Progenitor cell of endocrine pancreas (in vitro differentiated cells): ENCODE results near the gene PPARD. TPM values are rescaled to one million over a fixed set of nuclear protein-coding genes. Genes with fewer than 3 reads are reported as not detected.

ENCODE experiments used
- DNase-seq: peaks from one replicate; pipeline ENCODE4 v3.0.0; 2021; ENCODE audit warnings: low spot score; ENCODE audit not compliant: unreplicated experiment
- H3K27ac Mint-ChIP-seq: 2 replicates; pipeline ENCODE4 v1.8.0; 2021; ENCODE audit warnings: mild to moderate bottlenecking, moderate library complexity, mixed read lengths
- H3K27me3 Mint-ChIP-seq: 2 replicates; pipeline ENCODE4 v1.8.0; 2021; ENCODE audit warnings: mixed read lengths
- H3K36me3 Mint-ChIP-seq: 2 replicates; pipeline ENCODE4 v1.8.0; 2022; ENCODE audit warnings: mixed read lengths; ENCODE audit not compliant: insufficient read depth
- H3K4me1 Mint-ChIP-seq: 2 replicates; pipeline ENCODE4 v1.8.0; 2021; ENCODE audit warnings: low read depth, mixed read lengths
- H3K4me3 Mint-ChIP-seq: 2 replicates; pipeline ENCODE4 v1.8.0; 2021; ENCODE audit warnings: low read depth, mild to moderate bottlenecking, moderate library complexity, mixed read lengths
- H3K9me3 Mint-ChIP-seq: 2 replicates; pipeline ENCODE4 v1.8.0; 2021; ENCODE audit warnings: low read depth, mixed read lengths
- CTCF ChIP-seq: fragments of 200-600 bp; sonication (generic); IDR thresholded peaks from one replicate; pipeline ENCODE4 v1.5.0; 2021; ENCODE audit warnings: antibody characterized with exemption, mild to moderate bottlenecking; ENCODE audit not compliant: unreplicated experiment
- total RNA-seq: library from RNA; stranded (reverse); gene quantifications from 2 replicates; pipeline ENCODE4 v1.2.1, GENCODE V29; 2021

Gene PPARD
- total RNA-seq, 1 donor from 2014 or later: 13.9 TPM

GRCh38 chr6:35372633-35373032, 30.3 kb downstream of the PPARD start:
- Mint-ChIP-seq H3K36me3 (peaks cover 1% of the 10 kb centered on the region), H3K27ac (no peak overlapping the region), H3K4me1 (peaks cover 3% of the 10 kb centered on the region), H3K27me3 (no peaks in the 10 kb centered on the region), H3K4me3 (no peak overlapping the region), H3K9me3 (no peaks in the 10 kb centered on the region)
- DNase-seq: no peak
- no peak for TF ChIP-seq CTCF

- Mint-ChIP-seq H3K9me3 (no peaks in the 10 kb centered on the region), H3K4me3 (no peak overlapping the region), H3K36me3 (peaks cover 1% of the 10 kb centered on the region), H3K27ac (no peak overlapping the region), H3K27me3 (no peaks in the 10 kb centered on the region), H3K4me1 (peaks cover 3% of the 10 kb centered on the region)
- no peak for DNase-seq
- TF ChIP-seq CTCF: no peak
Observed at GRCh38 chr6:35376281-35376680, 33.9 kb downstream of the PPARD start.

GRCh38 chr6:35377002-35377401, 34.6 kb downstream of the PPARD start:
- DNase-seq: no peak
- no peaks in the 10 kb centered on the region for H3K27me3 Mint-ChIP-seq
- no peak overlapping the region for H3K27ac Mint-ChIP-seq
- peaks cover 4% of the 10 kb centered on the region for H3K9me3 Mint-ChIP-seq
- H3K4me1 Mint-ChIP-seq: no peaks in the 10 kb centered on the region
- H3K36me3 Mint-ChIP-seq: peaks cover 7% of the 10 kb centered on the region
- no peak overlapping the region for H3K4me3 Mint-ChIP-seq
- TF ChIP-seq CTCF: no peak

GRCh38 chr6:35378261-35378660, 35.9 kb downstream of the PPARD start:
- Mint-ChIP-seq H3K36me3 (peaks cover 14% of the 10 kb centered on the region), H3K4me1 (peaks cover 1% of the 10 kb centered on the region), H3K9me3 (peaks cover 8% of the 10 kb centered on the region), H3K27ac (no peak overlapping the region), H3K27me3 (no peaks in the 10 kb centered on the region), H3K4me3 (no peak overlapping the region)
- no peak for DNase-seq
- no peak for TF ChIP-seq CTCF

GRCh38 chr6:35381132-35381531, 38.8 kb downstream of the PPARD start:
- DNase-seq: no peak
- Mint-ChIP-seq H3K27me3 (no peaks in the 10 kb centered on the region), H3K9me3 (peaks cover 8% of the 10 kb centered on the region), H3K4me3 (no peak overlapping the region), H3K36me3 (peaks cover 15% of the 10 kb centered on the region), H3K27ac (no peak overlapping the region), H3K4me1 (peaks cover 1% of the 10 kb centered on the region)
- no peak for TF ChIP-seq CTCF

- no peak for DNase-seq
- Mint-ChIP-seq H3K4me3 (no peak overlapping the region), H3K27me3 (no peaks in the 10 kb centered on the region), H3K36me3 (peaks cover 15% of the 10 kb centered on the region), H3K4me1 (peaks cover 1% of the 10 kb centered on the region), H3K27ac (no peak overlapping the region), H3K9me3 (peaks cover 8% of the 10 kb centered on the region)
- TF ChIP-seq CTCF: no peak
Observed at GRCh38 chr6:35382015-35382414, 39.7 kb downstream of the PPARD start.
